C4-2B (cell line): Measurements from ENCODE around the gene IL1RAPL2.
"Not testable (repeated sequence)": the region's sequence is repeated elsewhere in the genome, so short reads cannot be mapped to it uniquely, and the experiment has no call there.

ENCODE experiments used
- H3K27ac ChIP-seq: fragments of 450-650 bp; 2 replicates; pipeline ENCODE4 v1.5.1; 2017
- ZFX ChIP-seq: fragments of 450-650 bp; IDR thresholded peaks from 2 replicates; pipeline ENCODE4 v1.6.1; 2017
- TF ChIP-seq, protein P1 (sequence below): fragments of 450-650 bp; conservative IDR thresholded peaks from 2 replicates; pipeline ENCODE4 v1.5.1; 2017; ENCODE audit warnings: mild to moderate bottlenecking

IL1RAPL2 gene

DNA sequence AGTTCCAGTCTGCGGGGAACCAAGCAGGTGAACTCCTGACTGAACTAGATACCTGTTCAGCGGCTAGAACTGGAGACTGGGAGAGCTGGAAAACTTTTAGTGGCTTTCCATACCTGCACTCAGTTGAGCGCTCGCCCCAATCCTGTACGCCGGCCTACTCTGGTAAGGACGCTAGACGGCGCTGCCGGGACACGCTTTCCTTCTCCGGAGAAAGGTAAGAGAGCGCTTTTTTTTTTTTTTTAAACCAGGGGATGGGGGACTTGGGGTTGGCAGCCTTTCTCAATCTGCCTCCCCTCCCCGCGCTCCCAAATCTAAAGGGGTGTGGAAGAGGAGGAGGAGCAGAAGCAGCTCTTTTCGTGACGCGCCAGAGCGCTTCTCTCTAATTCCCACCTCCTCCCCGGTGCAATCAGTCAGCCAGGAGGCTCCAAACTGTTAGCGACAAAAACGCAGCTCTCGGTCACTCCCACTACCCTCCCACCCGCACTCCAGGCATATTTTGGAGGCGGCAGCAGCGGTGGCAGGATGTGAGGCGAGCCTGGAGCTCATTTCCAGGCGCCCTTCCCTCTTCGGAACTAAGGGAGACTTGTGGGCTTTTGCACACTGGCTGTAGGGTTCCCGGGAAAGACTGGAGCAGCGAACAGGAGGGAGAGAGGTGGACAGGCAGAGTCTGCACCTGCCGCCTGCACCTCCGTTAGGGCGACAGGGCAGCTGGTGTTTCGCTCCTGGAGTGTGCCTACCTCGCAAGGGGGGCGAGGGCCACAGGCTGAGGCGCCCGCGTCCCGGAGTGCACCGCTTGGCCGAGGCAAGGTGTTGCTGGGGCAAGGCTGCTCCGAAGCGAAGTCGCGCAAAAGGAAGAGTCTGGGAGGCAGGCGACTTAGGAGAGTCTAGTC lies at the start of gene IL1RAPL2:
Gene IL1RAPL2, plus strand, starts transcription at position 409 of the 890 bp plus-strand sequence.
- TF ChIP-seq, protein P1, sequence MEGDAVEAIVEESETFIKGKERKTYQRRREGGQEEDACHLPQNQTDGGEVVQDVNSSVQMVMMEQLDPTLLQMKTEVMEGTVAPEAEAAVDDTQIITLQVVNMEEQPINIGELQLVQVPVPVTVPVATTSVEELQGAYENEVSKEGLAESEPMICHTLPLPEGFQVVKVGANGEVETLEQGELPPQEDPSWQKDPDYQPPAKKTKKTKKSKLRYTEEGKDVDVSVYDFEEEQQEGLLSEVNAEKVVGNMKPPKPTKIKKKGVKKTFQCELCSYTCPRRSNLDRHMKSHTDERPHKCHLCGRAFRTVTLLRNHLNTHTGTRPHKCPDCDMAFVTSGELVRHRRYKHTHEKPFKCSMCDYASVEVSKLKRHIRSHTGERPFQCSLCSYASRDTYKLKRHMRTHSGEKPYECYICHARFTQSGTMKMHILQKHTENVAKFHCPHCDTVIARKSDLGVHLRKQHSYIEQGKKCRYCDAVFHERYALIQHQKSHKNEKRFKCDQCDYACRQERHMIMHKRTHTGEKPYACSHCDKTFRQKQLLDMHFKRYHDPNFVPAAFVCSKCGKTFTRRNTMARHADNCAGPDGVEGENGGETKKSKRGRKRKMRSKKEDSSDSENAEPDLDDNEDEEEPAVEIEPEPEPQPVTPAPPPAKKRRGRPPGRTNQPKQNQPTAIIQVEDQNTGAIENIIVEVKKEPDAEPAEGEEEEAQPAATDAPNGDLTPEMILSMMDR: peak; percentile 65
- no peak for TF ChIP-seq ZFX
- no peak within 1 kb of the TSS for H3K27ac ChIP-seq

DNA sequence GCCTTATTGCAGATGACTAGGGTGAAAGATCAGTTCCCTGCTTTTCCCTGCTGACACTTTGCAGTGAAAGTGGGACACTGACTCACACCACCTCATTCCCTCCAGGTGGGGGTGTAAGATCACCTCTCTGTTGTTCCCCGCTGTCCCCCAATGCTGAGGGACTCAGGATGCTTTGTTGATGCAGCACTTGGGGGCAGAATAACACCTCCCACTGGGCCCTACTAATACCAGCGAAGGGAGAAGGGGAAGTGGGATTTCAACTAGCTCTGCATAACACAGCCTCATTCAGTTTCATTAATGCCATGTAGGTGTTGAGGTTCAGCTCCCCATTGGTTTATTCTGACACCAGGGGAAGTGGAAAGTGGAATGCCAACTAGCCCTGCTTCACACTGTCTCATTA lies 43.6 kb upstream of the IL1RAPL2 start:
- no peak overlapping the region for H3K27ac ChIP-seq
- TF ChIP-seq, protein P1: no peak
- TF ChIP-seq ZFX: no peak

DNA sequence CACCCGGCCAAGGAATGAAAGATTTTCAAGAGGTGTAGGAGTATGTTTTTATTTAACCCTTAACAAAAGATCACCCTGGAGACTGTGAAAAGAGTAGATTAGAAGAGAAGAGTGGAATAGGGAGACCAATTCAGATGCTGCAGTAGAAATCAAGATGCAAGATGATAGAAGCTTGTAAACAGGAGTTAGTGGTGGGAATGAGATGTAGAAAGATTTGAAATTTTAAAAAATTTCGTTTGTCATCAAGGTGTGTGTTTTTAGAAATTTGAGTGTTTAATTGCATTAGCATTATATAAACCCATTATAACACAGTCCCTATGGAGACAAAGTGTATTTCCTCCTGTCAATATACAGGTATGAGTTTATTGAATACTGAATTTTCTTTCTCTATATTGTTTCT lies 42.1 kb upstream of the IL1RAPL2 start:
- H3K27ac ChIP-seq: no peak overlapping the region

DNA sequence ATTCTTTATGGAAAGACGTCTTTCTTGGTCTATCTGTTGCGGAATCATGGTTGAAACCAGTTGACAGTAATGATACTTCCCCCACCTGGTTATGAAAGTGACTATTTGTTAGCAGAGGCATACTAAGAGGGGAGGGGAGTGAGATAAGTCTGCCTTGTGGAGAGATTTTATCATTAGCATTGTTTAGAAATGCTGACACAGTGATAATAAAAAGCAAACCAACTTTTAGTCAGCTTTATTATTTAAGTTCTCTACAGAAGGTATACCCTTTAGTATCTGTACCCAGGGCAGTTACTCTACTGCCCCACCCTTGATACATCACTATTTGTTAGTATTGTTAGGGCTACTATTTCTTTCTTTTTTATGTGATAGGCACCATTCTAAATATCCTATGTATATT lies 26.9 kb upstream of the IL1RAPL2 start:
- TF ChIP-seq, protein P1: no peak
- no peak for TF ChIP-seq ZFX

More for the DNA sequence above, 42.1 kb upstream of the IL1RAPL2 start:
- TF ChIP-seq ZFX: no peak
- TF ChIP-seq, protein P1: no peak

GRCh38 chrX:104542447-104542846 lies 23.6 kb upstream of the IL1RAPL2 start:
- H3K27ac ChIP-seq: not testable (repeated sequence)

More for the DNA sequence above, 26.9 kb upstream of the IL1RAPL2 start:
- H3K27ac ChIP-seq: no peak overlapping the region

- TF ChIP-seq ZFX: no peak
- TF ChIP-seq, protein P1: no peak
- no peak overlapping the region for H3K27ac ChIP-seq
These were observed 1.7 kb upstream of the IL1RAPL2 start for GRCh38 chrX:104564335-104564734.

GRCh38 chrX:104564921-104565703 lies 887 bp upstream of the IL1RAPL2 start:
- H3K27ac ChIP-seq: no peak overlapping the region
- TF ChIP-seq, protein P1: no peak
- no peak for TF ChIP-seq ZFX
